Middle frontal gyrus (tissue), 1 donor: Measurements from ENCODE around the gene PHC2.

Experiments used
- DNase-seq: peaks from one replicate; pipeline ENCODE4 v3.0.0-alpha.2; 2015; ENCODE audit warnings: low spot score; ENCODE audit errors: extremely low spot score

PHC2 gene

DNA sequence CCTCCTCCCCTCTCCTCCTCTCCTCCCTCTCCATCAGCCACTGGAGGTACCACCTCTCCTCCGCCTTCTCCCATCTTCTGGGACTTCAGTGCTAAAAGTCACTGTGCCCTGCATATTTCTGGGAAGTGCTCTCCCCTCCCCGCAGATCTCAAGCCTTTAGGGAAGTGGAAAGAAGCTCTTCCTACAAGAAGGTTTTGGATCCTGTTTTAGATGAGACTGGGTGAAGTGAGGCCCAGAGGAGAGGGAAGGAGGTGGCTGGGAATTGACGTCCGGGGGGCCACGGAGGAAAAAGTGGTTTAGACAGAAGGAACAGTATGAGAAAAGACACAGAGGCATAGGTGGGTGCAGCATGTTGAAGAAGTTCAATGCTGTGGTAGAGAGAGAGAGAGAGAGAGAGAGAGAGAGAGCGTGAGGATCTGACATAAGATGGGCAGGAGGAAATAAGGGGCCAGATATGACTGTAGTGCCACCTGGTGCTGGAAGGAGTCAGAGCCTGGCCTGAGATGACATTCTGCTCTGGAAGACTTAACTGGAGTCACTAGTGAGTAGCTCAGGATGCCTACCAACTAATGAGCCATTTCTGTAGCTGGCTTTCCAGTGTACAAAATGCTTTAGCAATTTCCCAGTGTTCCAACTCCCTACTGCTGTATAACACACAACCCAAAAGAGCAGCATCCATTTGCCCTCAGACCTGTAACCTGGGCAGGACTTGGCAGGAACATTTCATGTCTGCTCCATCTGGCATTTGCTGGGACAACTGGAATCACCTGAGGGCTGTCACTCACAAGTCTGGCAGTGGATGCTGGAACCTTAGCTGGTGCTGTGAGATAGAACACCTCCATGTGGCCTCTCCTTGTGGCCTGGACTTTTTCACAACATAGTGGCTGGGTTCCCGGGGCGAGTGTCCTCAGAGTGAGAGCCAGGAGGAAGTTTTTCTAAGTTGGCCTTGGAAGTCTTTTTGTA lies 24.9 kb upstream of the PHC2 start:
- DNase-seq = no peak

DNA sequence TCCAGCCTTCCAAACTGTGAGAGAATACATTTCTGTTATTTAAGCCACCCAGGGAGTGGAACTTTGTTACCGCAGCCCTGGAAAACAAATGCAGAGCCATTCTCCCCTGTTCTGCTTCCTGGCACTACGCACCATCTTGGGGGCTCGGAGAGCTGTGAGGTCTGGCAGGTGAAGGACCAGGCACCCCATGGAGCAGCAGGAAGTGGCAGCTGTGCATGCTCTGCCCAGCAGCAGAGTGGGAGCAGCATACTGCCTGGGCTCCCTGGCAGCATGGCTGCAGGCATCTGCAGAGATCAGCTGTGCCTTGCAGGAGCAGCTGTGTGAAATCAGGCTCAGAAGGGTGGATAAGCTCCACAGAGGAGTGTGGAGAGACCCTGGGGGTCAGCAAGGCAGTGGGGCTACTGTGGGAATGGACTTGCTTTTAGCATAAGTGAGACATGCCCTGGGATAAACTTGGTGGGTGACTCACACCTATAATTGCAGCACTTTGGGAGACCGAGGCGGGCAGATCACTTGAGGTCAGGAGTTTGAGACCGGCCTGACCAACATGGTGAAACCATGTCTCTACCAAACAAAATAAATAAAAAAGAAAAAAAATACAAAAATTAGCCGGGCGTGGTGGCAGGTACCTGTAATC lies 23.9 kb upstream of the PHC2 start:
- DNase-seq = no peak

DNA sequence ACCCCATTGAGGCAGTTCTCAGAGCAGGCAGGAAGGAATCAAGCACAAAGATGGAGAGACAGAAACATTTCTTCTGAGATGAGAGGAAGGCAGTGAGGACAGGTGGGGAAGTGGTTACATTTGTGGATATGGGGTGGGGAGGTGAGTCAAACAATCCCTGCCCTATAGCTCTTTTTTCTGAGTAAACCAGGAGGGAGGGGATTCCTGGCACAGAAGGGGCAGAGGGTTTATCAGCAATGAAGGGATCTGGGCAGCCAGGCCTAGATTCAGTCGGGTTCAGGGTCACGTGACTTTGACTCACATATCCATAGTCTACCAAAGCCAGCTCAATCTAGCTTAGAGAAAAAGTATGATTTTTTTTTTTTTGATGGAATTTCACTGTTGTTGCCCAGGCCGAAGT lies 15.7 kb upstream of the PHC2 start:
- no peak for DNase-seq

DNA sequence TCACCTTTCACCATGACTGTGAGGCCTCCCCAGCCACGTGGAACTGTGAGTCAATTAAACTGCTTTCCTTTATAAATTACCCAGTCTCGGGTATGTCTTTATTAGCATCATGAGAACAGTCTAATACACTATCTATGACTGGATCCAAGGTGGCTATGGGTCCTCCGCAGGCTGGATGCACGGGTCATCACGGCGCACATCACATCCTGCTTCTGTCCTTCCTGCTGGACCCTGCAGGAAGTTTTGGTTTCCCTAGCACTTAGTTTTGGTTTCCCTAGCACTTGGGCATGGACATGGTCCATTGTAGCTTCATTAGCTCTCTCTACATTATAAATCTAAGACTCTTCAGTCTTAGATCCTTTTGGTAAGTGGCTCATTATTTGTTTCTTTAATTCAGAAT lies 14.2 kb upstream of the PHC2 start:
- DNase-seq = no peak

DNA sequence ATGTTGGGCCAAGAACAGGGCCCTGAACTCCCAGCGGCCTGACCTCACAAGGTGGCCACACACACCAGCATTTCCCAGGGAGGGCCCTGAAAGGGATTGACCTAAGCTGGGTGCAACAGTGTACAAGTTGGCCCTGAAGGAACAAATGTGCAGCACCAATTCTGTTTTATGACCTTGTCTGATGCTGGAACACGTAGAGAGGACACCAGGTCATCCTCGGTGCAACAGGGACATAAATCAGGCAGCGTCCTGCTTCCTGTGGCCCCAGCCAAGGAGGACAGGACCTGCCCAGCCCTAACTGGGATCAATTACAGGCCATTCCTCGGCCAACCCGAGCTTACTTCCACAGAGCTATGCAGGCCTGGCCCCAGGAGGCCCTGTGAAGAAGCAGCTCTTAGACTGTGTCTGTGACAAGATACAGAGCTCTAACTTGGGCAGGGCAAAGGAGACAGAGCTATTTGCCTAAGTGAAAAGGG lies 12.8 kb upstream of the PHC2 start:
- no peak for DNase-seq

DNA sequence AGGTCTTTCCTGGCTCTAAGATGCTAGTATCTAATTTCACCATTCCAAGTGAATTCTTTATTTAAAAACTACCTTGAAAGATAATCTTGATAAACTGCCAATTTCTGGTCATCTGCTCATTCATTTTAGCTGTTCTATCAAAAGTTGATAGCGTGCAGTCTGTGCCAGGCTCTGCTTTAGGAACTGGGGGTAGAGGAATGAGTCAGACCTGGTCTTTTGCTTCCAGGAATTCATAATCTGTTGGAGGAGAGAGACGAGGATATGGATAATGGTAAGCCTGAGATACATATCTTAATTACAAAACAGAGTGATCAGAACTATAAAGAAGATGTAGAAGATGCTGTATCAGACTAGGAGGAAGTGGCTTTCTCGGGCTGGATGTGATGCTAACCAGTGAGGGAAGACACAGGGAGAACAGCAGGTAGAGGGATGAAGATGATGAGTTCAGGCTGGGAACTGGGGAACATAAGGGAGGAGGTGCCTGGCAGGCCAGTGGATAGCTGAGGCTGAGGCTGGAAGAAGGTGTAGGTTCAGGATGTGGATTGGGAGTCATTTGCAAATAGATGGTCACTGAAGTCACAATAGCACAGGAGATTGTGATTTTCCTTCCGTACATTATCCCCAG lies 12.3 kb upstream of the PHC2 start:
- DNase-seq = no peak

DNA sequence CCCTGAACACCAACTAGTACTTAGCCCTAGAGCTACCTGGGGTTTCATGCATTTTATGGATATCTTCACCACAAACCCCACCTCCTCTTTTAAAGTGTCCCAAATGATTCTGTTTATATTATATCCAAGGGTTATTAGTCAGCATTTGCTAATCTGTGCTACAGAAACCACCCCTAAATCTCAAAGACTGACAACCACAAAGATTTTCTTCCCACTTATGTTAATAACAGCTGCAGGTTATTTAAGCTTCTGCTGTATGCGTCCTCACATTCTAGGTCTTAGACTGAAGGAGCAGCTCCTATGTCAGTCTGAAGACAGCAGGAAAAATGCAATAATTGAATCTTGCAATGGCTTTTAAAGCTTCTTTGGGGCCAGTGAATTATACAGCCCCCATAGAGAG lies 11.2 kb upstream of the PHC2 start:
- no peak for DNase-seq

DNA sequence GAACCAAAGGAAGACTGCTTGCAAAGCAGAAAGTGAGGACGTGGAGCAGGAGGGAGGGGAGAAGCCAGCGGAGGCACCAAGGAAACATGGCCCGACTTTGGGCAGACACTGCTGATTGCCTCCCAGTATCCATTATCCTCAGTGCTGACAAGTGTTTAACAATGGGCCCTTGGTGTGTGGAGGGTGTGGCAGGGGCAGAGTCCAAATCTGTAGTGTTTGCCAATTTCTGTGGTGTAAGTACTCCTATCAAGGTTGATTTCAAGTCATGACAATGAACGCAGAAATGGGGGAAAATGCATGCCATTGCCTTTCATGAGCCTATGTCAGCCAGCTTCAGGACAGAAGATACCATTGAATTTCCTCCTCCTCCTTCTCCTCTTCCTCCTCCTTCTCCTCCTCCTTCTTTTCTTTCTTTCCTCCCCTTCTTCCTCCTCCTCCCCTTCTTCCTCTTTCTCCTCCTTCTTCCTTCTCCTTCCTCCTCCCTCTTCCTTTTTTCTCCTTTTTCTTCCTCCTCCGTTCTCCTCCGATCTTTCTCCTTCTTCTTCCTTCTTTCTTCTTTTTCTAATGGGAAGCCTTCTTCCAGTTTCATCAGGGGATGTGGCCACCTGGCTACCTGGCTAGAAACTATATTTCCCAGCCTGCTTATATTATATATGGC lies 10.3 kb upstream of the PHC2 start:
- no peak for DNase-seq

DNA sequence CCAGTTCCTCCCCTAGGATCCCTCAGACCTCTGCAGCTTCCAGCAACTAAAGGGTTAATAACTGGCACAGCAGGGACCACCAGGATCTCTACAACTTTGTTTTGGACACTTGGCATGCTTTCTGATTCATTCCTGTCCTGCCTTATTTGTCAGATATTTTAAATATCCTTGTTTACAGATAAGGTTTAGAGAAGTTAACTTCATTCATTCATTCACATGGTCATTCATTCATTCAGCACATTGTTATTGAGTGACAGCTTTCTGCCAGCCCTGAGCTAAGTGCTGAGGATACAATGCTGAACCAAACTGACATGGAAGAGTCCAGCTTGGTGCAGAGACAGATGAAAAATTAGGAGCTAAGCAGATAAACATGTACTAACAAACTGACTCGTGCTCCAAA lies 8.8 kb upstream of the PHC2 start:
- DNase-seq = no peak

DNA sequence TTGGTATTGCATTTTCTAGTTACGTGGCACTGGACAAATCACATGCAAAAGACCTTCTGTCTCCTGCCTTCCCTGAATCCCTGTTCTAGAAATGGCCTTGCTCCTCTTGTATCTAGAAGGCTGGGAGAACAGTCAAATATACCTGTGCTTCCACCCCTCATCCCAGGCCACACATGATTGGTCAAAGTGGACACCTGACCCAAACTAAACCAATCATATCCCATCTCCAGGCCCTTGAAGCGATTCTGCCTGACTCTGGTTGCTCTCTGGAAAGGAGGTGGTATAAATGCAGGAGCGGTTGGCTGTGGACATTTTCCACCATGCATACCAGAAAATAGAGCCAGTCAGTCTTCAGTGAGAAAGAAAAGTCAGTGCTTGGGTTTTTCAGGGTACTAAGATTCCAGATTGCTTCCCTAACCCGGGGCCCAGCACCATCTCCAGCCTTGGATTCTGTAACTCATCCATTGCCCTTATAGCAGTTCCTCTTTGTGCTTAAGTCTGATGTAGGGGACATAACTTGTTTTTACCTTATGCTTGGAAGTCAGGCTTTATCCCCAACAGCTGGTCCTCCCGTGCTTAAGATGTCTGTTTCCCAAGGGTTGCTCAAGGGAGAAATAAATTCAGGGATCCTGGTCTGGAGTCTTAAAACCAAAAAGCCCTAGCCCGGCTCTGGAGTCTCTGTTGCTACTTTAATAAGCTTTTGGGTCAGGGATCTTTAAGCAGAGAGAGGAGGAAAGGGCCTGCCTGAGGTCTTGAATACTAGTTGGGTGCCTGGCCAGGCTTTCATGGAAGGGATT lies 7.7 kb upstream of the PHC2 start:
- DNase-seq = no peak

DNA sequence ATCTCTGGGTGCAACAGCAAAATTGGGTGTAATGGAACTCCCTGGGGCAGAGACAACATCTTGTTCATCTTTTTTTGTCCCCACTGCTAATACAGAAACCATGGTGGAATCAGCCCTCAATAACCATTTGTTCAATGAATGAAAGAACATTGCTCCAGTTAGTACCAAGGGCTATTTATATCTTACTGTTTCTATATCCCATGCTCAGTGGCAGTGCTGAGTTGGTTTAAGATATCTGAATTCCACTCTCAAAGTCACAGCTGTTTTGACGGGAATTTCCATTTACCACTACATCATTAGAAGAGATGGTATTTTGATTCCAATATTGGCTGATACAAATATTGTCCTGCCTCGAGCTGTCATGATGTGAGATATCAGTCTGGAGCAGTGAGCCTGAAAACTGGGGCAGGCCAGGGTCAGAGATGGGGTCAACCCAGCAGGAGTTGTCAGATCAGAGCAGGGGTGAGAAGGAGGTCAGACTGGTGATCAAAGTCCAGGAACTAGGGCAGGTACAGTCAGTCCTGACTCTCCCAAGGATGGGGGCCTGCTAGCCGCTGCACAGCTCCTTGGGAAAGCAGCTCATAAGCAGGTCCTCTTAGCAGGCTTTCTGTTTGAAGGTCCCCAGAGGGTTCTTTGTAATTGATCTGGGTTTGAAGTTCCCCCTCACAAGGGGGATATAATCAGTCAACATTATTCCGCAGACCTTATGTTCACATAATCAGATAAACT lies 5.8 kb upstream of the PHC2 start:
- DNase-seq = no peak

DNA sequence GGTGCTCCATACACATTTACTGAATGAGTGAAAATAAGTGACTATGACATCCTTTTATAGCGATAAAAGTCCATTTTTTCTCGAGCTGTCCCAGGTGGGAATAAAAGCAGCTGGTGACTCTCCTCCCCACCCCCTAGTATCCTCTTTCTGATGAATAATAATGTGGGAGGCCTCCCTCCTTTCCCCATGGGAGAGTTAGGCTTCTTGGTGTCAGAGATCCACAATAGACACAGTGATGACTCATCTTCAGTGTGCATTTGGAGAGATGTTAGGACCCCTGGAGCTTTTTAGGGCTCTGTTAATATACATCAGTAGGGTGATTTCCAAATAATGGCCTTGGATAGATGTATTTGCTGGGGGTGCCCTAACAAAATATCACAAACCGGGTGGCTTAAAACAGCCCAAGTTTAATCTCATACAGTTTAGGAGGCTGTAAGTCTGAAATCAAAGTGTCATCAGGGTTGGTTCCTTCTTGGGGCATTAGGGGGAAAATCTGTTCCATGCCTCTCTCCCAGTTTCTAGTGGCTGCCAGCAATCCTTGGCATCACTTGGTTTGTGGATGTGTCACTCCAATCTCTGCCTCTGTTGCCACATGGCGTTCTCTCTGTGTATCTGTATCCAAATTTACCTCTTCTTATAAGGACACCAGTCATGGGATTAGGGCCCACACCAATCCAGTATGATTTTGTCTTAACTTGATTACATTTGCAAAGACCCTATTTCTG lies 4.4 kb upstream of the PHC2 start:
- no peak for DNase-seq

DNA sequence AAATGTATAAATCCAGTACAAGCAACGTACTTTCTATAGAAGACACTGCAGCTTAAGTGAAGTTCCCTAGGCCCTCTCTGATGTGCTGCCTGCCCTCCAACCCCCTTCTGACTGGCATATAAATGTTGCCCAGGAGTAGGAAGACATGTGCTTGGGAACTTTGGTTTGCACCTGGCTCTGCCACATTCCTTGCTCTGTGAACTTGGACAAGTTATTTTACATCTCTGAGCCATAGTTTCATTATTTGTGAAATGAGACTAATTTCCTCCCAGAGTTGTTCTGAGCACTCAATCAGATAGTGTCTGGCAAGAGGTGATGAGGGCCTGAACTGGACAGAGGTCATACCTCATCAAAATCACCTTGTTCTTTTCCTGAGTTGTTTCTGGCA lies 3.5 kb upstream of the PHC2 start:
- no peak for DNase-seq

DNA sequence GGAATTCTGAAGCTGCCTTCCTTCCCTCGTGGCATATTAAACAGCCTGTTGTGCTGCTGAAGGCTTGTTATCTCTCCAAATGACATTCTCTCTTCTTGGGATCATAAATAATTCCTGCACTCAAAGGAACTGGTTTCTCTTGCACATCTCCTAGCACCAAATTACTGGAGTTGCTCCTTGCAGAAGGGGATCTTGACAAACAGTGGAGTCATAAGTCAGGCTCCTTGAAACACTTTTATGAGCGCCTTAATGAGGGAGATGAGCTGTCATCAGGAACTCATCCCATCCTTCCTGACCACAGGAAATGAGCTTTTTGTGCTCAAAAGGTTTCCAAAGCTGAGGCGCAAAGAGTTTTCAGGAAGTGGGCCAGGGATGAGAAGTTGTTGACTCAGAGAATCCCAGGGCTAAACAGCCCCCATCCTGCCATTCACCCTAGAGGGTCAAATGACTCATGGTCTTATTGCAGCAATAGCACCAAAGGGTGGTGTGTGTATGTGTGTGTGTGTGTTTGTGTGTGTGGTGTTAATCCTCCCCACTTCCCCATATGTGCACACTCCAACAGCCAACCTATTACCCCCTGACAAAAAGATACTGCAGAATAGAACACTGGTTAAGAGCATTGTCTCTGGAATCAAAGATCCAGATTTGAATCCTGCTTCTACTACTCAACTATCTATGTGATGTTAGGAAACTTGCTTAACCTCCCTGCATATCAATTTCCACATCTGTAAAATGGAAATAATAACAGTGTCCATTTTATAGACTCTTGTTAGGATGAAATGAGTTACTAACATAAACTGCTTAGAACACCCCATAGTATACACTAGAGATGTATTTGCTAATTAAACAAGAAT lies 2.8 kb upstream of the PHC2 start:
- DNase-seq = no peak

DNA sequence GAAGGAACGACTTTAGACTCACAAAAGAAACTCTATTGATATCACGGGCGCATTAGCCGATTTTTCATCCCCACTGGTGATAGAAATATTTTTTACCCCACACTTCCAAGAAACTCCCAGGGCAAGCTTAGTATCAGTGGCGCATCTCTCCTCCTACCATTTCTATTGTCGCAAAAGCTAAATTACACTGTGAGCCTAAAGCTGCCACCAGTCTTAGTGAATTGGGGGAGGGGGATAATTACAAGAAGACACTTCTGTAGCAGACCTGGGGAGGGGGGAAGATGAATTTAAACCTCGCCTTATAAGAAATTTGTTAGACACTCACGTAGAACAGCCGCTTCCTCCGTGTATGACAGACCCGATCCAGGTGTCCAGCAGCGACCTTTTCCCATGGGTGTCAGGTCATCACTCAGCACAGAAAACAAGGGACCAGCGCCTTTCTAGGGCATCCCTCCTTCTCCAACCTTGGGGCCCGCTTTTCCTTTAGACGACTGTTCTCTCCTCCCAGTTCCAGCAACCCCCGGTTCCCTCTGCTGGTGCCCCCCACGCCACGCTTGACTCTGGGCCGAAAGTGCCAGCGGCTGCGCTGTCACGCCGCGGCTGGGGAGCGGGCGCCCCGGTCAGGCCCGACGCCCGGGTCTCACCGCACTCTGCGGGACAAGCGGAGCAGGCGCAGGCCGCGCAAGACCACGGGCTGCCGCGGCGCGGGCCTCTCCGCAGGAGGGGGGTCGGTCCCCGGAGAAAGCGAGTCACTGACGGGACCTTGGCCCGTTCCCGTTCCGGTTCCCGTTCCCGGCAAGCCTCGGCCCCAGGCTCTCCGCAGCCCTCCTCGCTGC lies 821 bp downstream of the PHC2 start:
- no peak for DNase-seq

DNA sequence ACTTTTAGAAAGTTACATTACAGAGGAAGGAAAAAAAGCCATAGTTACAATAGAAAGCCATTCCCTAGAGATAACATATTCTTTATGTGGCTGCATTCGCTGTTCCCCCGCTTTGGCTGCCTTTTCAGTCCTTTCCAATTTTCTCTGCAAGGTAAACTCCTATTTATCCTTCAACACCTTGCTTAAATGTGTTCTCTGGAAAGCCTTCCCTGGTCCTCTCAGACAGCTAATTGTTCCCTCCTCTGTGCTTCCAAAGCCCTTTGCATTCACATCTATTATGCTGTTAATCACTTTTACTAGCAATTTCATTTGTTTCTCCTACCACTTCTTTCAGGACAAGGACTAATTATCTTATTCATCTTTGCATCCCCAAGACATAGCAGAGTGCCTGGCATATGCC lies 1.6 kb downstream of the PHC2 start:
- DNase-seq = no peak

DNA sequence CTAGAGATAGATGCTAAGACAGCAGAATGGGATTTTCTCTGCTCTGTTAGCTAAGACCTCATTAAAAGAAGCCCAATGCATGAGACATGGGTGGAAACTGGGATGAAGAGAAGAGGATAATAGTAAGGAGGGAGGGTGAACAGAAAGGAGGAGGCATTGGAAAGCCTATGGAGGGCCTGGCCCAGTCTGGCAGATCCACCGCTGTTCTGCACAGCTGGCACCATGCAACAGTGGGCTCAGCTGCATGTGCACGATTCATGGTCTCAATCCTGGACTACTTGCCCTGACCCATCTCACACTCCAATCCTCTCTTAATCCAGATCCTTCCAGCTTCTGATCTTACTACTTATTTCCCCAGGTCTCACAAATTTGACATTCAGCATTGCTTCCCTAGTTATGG lies 2.2 kb downstream of the PHC2 start:
- no peak for DNase-seq

DNA sequence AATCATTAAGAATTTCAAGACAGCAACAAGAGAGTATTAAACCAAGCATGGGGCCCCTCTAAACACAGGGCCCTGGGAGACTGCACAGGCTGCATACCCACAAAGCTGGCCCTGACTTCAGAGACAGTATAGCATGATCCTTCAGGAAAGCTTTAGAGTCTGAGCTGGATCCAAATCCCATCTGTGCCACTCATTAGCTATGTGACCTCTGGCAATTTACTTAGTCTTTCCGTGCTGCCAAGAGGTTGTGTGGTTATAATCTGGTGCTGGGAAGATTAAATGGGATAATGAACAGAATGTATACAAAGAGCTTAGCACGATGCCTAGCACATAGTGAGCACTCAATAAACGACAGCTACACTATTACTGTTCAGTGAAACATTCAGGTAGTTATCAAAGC lies 4.0 kb downstream of the PHC2 start:
- DNase-seq = no peak
